HEK293 (cell line): ENCODE results near the gene ATP5F1B.
A peak's percentile ranks its signal among the peaks of the same experiment; 100 is the strongest.

ENCODE experiments used
- CTCF ChIA-PET: fragments of 350-600 bp; formaldehyde crosslinking; extraction: SDS; loops from one replicate; lab custom pipeline; 2021; ENCODE audit warnings: antibody characterized with exemption; lab: Yijun Ruan, JAX
- POLR2A ChIA-PET: fragments of 300-600 bp; formaldehyde crosslinking; extraction: SDS; loops from one replicate; lab custom pipeline; 2020; ENCODE audit warnings: antibody characterized with exemption, inconsistent platforms; lab: Yijun Ruan, JAX
- H3K27ac ChIP-seq: fragments of 200-500 bp; sonication (Bioruptor generic); 2 replicates; pipeline ENCODE4 v1.5.1; 2014; ENCODE audit warnings: low read depth, low read length, control low read depth, inconsistent platforms; ENCODE audit errors: extremely low read depth
- H3K36me3 ChIP-seq, 2 experiments: fragments of 200-500 bp in 1 of 2; sonication (Bioruptor generic) in 1 of 2; 1 replicate in 1 of 2; 2 replicates in 1 of 2; pipeline ENCODE4 v1.5.1; 2014 to 2017; ENCODE audit warnings: inconsistent platforms in 2 of 2, low read length in 2 of 2; ENCODE audit not compliant: control insufficient read depth in 2 of 2, insufficient read depth in 1 of 2
- H3K4me1 ChIP-seq: fragments of 200-500 bp; sonication (Bioruptor generic); 2 replicates; pipeline ENCODE4 v1.5.1; 2014; ENCODE audit warnings: mild to moderate bottlenecking, low read length, inconsistent platforms; ENCODE audit not compliant: control insufficient read depth, insufficient read depth
- H3K4me3 ChIP-seq: 2 replicates; pipeline ENCODE4 v1.5.1; 2011; ENCODE audit warnings: low read depth, mild to moderate bottlenecking, control low read depth, low read length, moderate library complexity
- H3K9me3 ChIP-seq: fragments of 200-500 bp; sonication (Bioruptor generic); 2 replicates; pipeline ENCODE4 v1.5.1; 2014; ENCODE audit warnings: low read depth, low read length, inconsistent platforms; ENCODE audit not compliant: control insufficient read depth, insufficient read depth
- EGR2 ChIP-seq: fragments of 450-650 bp; formaldehyde crosslinking; IDR thresholded peaks from 2 replicates; pipeline ENCODE4 v1.5.1; 2016; ENCODE audit warnings: low read depth, missing biosample characterization, missing genetic modification characterization
- HOXD13 ChIP-seq: sonication (generic); formaldehyde crosslinking; IDR thresholded peaks from 2 replicates; pipeline ENCODE4 v1.8.0; 2022; ENCODE audit warnings: missing genetic modification reagents, borderline replicate concordance
- SALL2 ChIP-seq: fragments of 450-650 bp; formaldehyde crosslinking; IDR thresholded peaks from 2 replicates; pipeline ENCODE4 v1.5.0; 2017; ENCODE audit warnings: missing biosample characterization, mild to moderate bottlenecking, missing genetic modification characterization, borderline replicate concordance
- SCRT2 ChIP-seq: fragments of 450-650 bp; formaldehyde crosslinking; IDR thresholded peaks from 2 replicates; pipeline ENCODE4 v1.5.1; 2016; ENCODE audit warnings: missing biosample characterization, missing genetic modification characterization
- SP3 ChIP-seq: fragments of 450-650 bp; formaldehyde crosslinking; IDR thresholded peaks from 2 replicates; pipeline ENCODE4 v1.5.1; 2016; ENCODE audit warnings: missing biosample characterization, missing genetic modification characterization
- ZEB2 ChIP-seq: fragments of 450-650 bp; formaldehyde crosslinking; IDR thresholded peaks from 2 replicates; pipeline ENCODE4 v1.5.1; 2016; ENCODE audit warnings: missing biosample characterization, missing genetic modification characterization
- ZFHX2 ChIP-seq: fragments of 450-650 bp; formaldehyde crosslinking; conservative IDR thresholded peaks from 2 replicates; pipeline ENCODE4 v1.5.1; 2016; ENCODE audit warnings: missing biosample characterization, missing genetic modification characterization
- ZNF114 ChIP-seq: fragments of 450-650 bp; formaldehyde crosslinking; IDR thresholded peaks from 2 replicates; pipeline ENCODE4 v1.5.0; 2017; ENCODE audit warnings: missing biosample characterization, missing genetic modification characterization
- ZNF341 ChIP-seq: fragments of 450-650 bp; formaldehyde crosslinking; IDR thresholded peaks from 2 replicates; pipeline ENCODE4; 2016; ENCODE audit warnings: low read depth, missing biosample characterization, missing genetic modification characterization
- ZNF404 ChIP-seq: fragments of 450-650 bp; formaldehyde crosslinking; IDR thresholded peaks from 2 replicates; pipeline ENCODE4 v1.5.1; 2017; ENCODE audit warnings: missing biosample characterization, missing genetic modification characterization
- ZNF416 ChIP-seq: fragments of 450-650 bp; formaldehyde crosslinking; IDR thresholded peaks from 2 replicates; pipeline ENCODE4 v1.5.1; 2016; ENCODE audit warnings: missing biosample characterization, missing genetic modification characterization
- ZNF747 ChIP-seq: fragments of 450-650 bp; formaldehyde crosslinking; IDR thresholded peaks from 2 replicates; pipeline ENCODE4 v1.5.1; 2016; ENCODE audit warnings: missing biosample characterization, missing genetic modification characterization
- TF ChIP-seq, protein P1 (sequence below): fragments of 450-650 bp; formaldehyde crosslinking; conservative IDR thresholded peaks from 2 replicates; pipeline ENCODE4 v1.5.1; 2016; ENCODE audit warnings: low read depth, missing biosample characterization, missing genetic modification characterization
- TF ChIP-seq, protein P2 (sequence below): fragments of 450-650 bp; IDR thresholded peaks from 2 replicates; pipeline ENCODE4 v1.5.1; 2018; ENCODE audit warnings: missing biosample characterization, mild to moderate bottlenecking, missing genetic modification characterization
- TF ChIP-seq, protein P3 (sequence below): fragments of 450-650 bp; formaldehyde crosslinking; IDR thresholded peaks from 2 replicates; pipeline ENCODE4 v1.5.1; 2016; ENCODE audit warnings: missing biosample characterization, missing genetic modification characterization, low read depth
- TF ChIP-seq, protein P4 (sequence below): fragments of 450-650 bp; formaldehyde crosslinking; IDR thresholded peaks from 2 replicates; pipeline ENCODE4 v1.5.1; 2016; ENCODE audit warnings: missing biosample characterization, missing genetic modification characterization
- TF ChIP-seq, protein P5 (sequence below): fragments of 450-650 bp; formaldehyde crosslinking; IDR thresholded peaks from 2 replicates; pipeline ENCODE4 v1.5.1; 2017; ENCODE audit warnings: missing biosample characterization, mild to moderate bottlenecking, missing genetic modification characterization, moderate library complexity
- TF ChIP-seq, protein P6 (sequence below): fragments of 450-650 bp; formaldehyde crosslinking; IDR thresholded peaks from 2 replicates; pipeline ENCODE4 v1.5.1; 2016; ENCODE audit warnings: missing biosample characterization, missing genetic modification characterization
- TF ChIP-seq, protein P7 (sequence below): fragments of 450-650 bp; formaldehyde crosslinking; IDR thresholded peaks from 2 replicates; pipeline ENCODE4 v1.5.0; 2017; ENCODE audit warnings: missing biosample characterization, missing genetic modification characterization, borderline replicate concordance

ATP5F1B gene

DNA sequence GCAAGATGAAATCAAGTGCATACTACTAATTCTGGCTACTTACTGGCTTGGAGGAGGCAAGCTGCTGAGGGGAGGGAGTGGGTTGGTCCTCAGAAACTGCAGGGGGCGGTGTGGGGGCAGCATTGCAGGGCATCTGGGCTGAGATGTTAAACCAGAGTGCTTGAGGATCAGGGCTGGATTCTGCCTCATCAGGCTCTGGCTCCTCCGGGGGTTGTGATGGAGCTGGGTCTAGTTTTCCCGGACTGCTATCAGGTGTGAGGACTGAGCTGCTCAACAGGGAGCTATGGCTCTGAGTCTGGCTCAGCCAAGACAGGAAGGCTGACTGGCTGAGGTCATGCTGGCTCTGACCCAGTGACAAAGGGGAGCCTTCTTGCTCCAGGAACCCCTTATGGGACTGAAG, 44.3 kb downstream of the ATP5F1B start (continued):
- TF ChIP-seq, protein P1, sequence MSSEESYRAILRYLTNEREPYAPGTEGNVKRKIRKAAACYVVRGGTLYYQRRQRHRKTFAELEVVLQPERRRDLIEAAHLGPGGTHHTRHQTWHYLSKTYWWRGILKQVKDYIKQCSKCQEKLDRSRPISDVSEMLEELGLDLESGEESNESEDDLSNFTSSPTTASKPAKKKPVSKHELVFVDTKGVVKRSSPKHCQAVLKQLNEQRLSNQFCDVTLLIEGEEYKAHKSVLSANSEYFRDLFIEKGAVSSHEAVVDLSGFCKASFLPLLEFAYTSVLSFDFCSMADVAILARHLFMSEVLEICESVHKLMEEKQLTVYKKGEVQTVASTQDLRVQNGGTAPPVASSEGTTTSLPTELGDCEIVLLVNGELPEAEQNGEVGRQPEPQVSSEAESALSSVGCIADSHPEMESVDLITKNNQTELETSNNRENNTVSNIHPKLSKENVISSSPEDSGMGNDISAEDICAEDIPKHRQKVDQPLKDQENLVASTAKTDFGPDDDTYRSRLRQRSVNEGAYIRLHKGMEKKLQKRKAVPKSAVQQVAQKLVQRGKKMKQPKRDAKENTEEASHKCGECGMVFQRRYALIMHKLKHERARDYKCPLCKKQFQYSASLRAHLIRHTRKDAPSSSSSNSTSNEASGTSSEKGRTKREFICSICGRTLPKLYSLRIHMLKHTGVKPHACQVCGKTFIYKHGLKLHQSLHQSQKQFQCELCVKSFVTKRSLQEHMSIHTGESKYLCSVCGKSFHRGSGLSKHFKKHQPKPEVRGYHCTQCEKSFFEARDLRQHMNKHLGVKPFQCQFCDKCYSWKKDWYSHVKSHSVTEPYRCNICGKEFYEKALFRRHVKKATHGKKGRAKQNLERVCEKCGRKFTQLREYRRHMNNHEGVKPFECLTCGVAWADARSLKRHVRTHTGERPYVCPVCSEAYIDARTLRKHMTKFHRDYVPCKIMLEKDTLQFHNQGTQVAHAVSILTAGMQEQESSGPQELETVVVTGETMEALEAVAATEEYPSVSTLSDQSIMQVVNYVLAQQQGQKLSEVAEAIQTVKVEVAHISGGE (tag by site-specific recombination) = no peak
- no peak for TF ChIP-seq SP3 (tag by site-specific recombination)
- peak; percentile 70 for TF ChIP-seq ZFHX2 (tag by site-specific recombination)

DNA sequence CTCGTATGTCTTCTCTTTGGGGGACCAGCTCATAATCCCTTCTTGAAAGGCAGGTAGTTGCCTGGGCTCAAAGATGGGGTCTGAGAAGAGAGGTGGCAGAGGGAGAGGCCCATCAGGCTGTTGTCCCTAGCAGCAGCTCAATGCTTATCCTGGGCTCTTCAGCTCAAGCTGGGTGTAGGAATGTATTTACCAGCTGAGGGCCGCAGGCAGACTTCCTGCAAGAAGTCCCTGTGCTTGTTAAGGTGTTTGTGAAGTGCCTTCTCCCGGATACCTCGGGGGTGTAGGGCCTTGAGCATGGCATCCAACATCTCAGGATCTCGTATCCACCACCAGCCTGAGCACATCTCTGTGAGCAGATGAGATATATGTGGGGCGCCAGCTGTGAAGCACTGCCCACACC, 45.0 kb downstream of the ATP5F1B start:
- peaks cover 70 to 97% of the 10 kb centered on the region in 2 experiments for H3K36me3 ChIP-seq
- CTCF ChIA-PET = interaction anchor here (0.5 to 4.8 kb wide), 7 partner anchors 11 to 87 kb away, joined by 3 to 51 read pairs (median 5); no protein-coding TSS in a partner anchor
- TF ChIP-seq, protein P2, sequence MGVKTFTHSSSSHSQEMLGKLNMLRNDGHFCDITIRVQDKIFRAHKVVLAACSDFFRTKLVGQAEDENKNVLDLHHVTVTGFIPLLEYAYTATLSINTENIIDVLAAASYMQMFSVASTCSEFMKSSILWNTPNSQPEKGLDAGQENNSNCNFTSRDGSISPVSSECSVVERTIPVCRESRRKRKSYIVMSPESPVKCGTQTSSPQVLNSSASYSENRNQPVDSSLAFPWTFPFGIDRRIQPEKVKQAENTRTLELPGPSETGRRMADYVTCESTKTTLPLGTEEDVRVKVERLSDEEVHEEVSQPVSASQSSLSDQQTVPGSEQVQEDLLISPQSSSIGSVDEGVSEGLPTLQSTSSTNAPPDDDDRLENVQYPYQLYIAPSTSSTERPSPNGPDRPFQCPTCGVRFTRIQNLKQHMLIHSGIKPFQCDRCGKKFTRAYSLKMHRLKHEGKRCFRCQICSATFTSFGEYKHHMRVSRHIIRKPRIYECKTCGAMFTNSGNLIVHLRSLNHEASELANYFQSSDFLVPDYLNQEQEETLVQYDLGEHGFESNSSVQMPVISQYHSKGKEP (tag by site-specific recombination) = no peak
- TF ChIP-seq, protein P3, sequence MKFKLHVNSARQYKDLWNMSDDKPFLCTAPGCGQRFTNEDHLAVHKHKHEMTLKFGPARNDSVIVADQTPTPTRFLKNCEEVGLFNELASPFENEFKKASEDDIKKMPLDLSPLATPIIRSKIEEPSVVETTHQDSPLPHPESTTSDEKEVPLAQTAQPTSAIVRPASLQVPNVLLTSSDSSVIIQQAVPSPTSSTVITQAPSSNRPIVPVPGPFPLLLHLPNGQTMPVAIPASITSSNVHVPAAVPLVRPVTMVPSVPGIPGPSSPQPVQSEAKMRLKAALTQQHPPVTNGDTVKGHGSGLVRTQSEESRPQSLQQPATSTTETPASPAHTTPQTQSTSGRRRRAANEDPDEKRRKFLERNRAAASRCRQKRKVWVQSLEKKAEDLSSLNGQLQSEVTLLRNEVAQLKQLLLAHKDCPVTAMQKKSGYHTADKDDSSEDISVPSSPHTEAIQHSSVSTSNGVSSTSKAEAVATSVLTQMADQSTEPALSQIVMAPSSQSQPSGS (tag by site-specific recombination) = no peak
- TF ChIP-seq ZNF404 (tag by site-specific recombination) (no peak), HOXD13 (CRISPR knock-in tag) (no peak), ZEB2 (no peak), SALL2 (tag by site-specific recombination) (no peak), ZNF114 (tag by site-specific recombination) (no peak), ZNF341 (tag by site-specific recombination) (no peak), ZNF416 (no peak), EGR2 (tag by site-specific recombination) (no peak), SCRT2 (tag by site-specific recombination) (no peak), ZNF747 (tag by site-specific recombination) (no peak)
- TF ChIP-seq, protein P4, sequence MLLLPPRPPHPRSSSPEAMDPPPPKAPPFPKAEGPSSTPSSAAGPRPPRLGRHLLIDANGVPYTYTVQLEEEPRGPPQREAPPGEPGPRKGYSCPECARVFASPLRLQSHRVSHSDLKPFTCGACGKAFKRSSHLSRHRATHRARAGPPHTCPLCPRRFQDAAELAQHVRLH = no peak
- TF ChIP-seq, protein P5, sequence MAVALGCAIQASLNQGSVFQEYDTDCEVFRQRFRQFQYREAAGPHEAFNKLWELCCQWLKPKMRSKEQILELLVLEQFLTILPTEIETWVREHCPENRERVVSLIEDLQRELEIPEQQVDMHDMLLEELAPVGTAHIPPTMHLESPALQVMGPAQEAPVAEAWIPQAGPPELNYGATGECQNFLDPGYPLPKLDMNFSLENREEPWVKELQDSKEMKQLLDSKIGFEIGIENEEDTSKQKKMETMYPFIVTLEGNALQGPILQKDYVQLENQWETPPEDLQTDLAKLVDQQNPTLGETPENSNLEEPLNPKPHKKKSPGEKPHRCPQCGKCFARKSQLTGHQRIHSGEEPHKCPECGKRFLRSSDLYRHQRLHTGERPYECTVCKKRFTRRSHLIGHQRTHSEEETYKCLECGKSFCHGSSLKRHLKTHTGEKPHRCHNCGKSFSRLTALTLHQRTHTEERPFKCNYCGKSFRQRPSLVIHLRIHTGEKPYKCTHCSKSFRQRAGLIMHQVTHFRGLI (tag by site-specific recombination) = no peak
- TF ChIP-seq, protein P6, sequence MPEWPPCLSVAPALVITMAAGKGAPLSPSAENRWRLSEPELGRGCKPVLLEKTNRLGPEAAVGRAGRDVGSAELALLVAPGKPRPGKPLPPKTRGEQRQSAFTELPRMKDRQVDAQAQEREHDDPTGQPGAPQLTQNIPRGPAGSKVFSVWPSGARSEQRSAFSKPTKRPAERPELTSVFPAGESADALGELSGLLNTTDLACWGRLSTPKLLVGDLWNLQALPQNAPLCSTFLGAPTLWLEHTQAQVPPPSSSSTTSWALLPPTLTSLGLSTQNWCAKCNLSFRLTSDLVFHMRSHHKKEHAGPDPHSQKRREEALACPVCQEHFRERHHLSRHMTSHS (tag by site-specific recombination) = no peak
- TF ChIP-seq, protein P7, sequence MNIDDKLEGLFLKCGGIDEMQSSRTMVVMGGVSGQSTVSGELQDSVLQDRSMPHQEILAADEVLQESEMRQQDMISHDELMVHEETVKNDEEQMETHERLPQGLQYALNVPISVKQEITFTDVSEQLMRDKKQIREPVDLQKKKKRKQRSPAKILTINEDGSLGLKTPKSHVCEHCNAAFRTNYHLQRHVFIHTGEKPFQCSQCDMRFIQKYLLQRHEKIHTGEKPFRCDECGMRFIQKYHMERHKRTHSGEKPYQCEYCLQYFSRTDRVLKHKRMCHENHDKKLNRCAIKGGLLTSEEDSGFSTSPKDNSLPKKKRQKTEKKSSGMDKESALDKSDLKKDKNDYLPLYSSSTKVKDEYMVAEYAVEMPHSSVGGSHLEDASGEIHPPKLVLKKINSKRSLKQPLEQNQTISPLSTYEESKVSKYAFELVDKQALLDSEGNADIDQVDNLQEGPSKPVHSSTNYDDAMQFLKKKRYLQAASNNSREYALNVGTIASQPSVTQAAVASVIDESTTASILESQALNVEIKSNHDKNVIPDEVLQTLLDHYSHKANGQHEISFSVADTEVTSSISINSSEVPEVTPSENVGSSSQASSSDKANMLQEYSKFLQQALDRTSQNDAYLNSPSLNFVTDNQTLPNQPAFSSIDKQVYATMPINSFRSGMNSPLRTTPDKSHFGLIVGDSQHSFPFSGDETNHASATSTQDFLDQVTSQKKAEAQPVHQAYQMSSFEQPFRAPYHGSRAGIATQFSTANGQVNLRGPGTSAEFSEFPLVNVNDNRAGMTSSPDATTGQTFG = no peak
- TF ChIP-seq, protein P1 (tag by site-specific recombination) = no peak
- TF ChIP-seq, all 188 proteins: peak for 0
- Histone ChIP-seq H3K27ac (no peak overlapping the region; the same call in 1 of the 2 replicates), H3K4me1 (no peaks in the 10 kb centered on the region), H3K4me3 (no peak overlapping the region), H3K9me3 (no peaks in the 10 kb centered on the region)
- POLR2A ChIA-PET = interaction anchor here (2.7 kb wide), 1 partner anchor 36 kb away, joined by 12 read pairs; no protein-coding TSS in a partner anchor
